Measurements from ENCODE around the gene AGR2. TPM values are rescaled to one million over a fixed set of nuclear protein-coding genes. Genes with fewer than 3 reads are reported as not detected.
"Not testable (repeated sequence)": the region's sequence is repeated elsewhere in the genome, so short reads cannot be mapped to it uniquely, and the experiment has no call there.

The AGR2 gene
- total RNA-seq, 1 donor from 2014 or later, result 216 TPM

- DNase-seq (ENCODE audit: low spot score), result no peak
Observed at GRCh38 chr7:16773884-16774283, 30.9 kb downstream of the AGR2 start.

GRCh38 chr7:16773326-16773725 lies 31.5 kb downstream of the AGR2 start:
- no peak for DNase-seq (ENCODE audit: low spot score)

- no peak for DNase-seq (ENCODE audit: low spot score)
Observed at GRCh38 chr7:16770657-16771329, 34.0 kb downstream of the AGR2 start.

GRCh38 chr7:16769994-16770393 lies 34.8 kb downstream of the AGR2 start:
- not testable (repeated sequence) for DNase-seq (ENCODE audit: low spot score)

GRCh38 chr7:16765436-16765859 lies 39.4 kb downstream of the AGR2 start:
- no peak for DNase-seq (ENCODE audit: low spot score)

- no peak for DNase-seq (ENCODE audit: low spot score)
Observed at GRCh38 chr7:16764942-16765341, 39.9 kb downstream of the AGR2 start.

- DNase-seq (ENCODE audit: low spot score), result no peak
Observed at GRCh38 chr7:16762177-16762576, 42.6 kb downstream of the AGR2 start.

GRCh38 chr7:16759840-16760239 lies 45.0 kb downstream of the AGR2 start:
- no peak for DNase-seq (ENCODE audit: low spot score)

GRCh38 chr7:16758631-16759611 lies 45.9 kb downstream of the AGR2 start:
- no peak for DNase-seq (ENCODE audit: low spot score)

GRCh38 chr7:16758036-16758435 lies 46.8 kb downstream of the AGR2 start:
- DNase-seq (ENCODE audit: low spot score), result no peak

- DNase-seq (ENCODE audit: low spot score), result no peak
Observed at GRCh38 chr7:16755397-16755796, 49.4 kb downstream of the AGR2 start.

GRCh38 chr7:16754856-16755317 lies 49.9 kb downstream of the AGR2 start:
- no peak for DNase-seq (ENCODE audit: low spot score)

GRCh38 chr7:16753932-16754855 lies 50.6 kb downstream of the AGR2 start:
- no peak for DNase-seq (ENCODE audit: low spot score)

GRCh38 chr7:16753102-16753931 lies 51.5 kb downstream of the AGR2 start, which contains the start of gene TSPAN13:
Gene TSPAN13 (plus strand): TSS chr7:16753755. CDS start chr7:16753968, 213 bp downstream.
- peak; percentile 87 for DNase-seq (ENCODE audit: low spot score)

GRCh38 chr7:16747102-16747501 lies 57.7 kb downstream of the AGR2 start:
- DNase-seq (ENCODE audit: low spot score), result no peak

- DNase-seq (ENCODE audit: low spot score), result no peak
Observed at GRCh38 chr7:16745645-16746044, 59.2 kb downstream of the AGR2 start.

- DNase-seq (ENCODE audit: low spot score), result no peak
Observed at GRCh38 chr7:16744518-16745250, 60.1 kb downstream of the AGR2 start.

GRCh38 chr7:16743236-16743635 lies 61.6 kb downstream of the AGR2 start:
- DNase-seq (ENCODE audit: low spot score), result no peak

- no peak for DNase-seq (ENCODE audit: low spot score)
Observed at GRCh38 chr7:16742547-16742946, 62.3 kb downstream of the AGR2 start.

Measured in ureter (tissue), 1 donor.